Gastroesophageal sphincter (tissue), 3 donors: ENCODE measurements around the gene KIF16B.

ENCODE experiments used
- CTCF ChIP-seq, 4 experiments: fragments of 200-600 bp in 2 of 4; fragments of 450-650 bp in 2 of 4; sonication (generic) in 1 of 4; IDR thresholded peaks; one replicate each; pipeline ENCODE4 v1.5.1; 2017 to 2019; ENCODE audit warnings: antibody characterized with exemption in 4 of 4, mild to moderate bottlenecking in 2 of 4, moderate library complexity in 2 of 4
- EP300 ChIP-seq: sonication (generic); formaldehyde crosslinking; IDR thresholded peaks from one replicate; pipeline ENCODE4 v1.6.1; 2017; ENCODE audit warnings: antibody characterized with exemption, mild to moderate bottlenecking
- POLR2A ChIP-seq, 2 donors: fragments of 450-650 bp; IDR thresholded peaks; one replicate each; pipeline ENCODE4 v1.6.1; 2017; ENCODE audit warnings: antibody characterized with exemption in 2 of 2, mild to moderate bottlenecking in 2 of 2, moderate library complexity in 1 of 2
- POLR2AphosphoS5 ChIP-seq: sonication (generic); formaldehyde crosslinking; IDR thresholded peaks from one replicate; pipeline ENCODE4 v1.6.1; 2017; ENCODE audit warnings: antibody characterized with exemption

GRCh38 chr20:16518784-16519084 is 54.5 kb downstream of the KIF16B start:
- TF ChIP-seq CTCF (IDR thresholded peaks at IDR 0.05) (no peak), POLR2AphosphoS5 (no peak), POLR2A (IDR thresholded peaks at IDR 0.05) (no peak), EP300 (no peak)
